WTC11 (cell line): ENCODE data around the gene PHF21B. TPM values are rescaled to one million over a fixed set of nuclear protein-coding genes. Genes with fewer than 3 reads are reported as not detected.

Source experiments
- ATAC-seq: fragments of 200-7000 bp; cut with Tn5 transposase; 2 replicates; pipeline ENCODE4 v1.10.0; 2021; ENCODE audit warnings: mild to moderate bottlenecking, moderate library complexity
- CTCF ChIA-PET: fragments of 300-600 bp; sonication (Branson Sonifier 250); formaldehyde crosslinking; loops from one replicate; lab custom pipeline; 2021; ENCODE audit warnings: antibody characterized with exemption; lab: Charles Lee
- POLR2A ChIA-PET: fragments of 350-600 bp; sonication (Branson Sonifier 250); formaldehyde crosslinking; loops from one replicate; lab custom pipeline; 2021; ENCODE audit warnings: antibody characterized with exemption; lab: Charles Lee
- DNase-seq: peaks from one replicate; pipeline ENCODE4 v3.0.0; 2021; ENCODE audit warnings: low spot score
- H3K27ac Mint-ChIP-seq: 2 replicates; pipeline ENCODE4 v1.8.0; 2021; ENCODE audit warnings: mixed read lengths
- H3K27me3 Mint-ChIP-seq: 2 replicates; pipeline ENCODE4 v1.8.0; 2021; ENCODE audit warnings: low read depth, mild to moderate bottlenecking, moderate library complexity, mixed read lengths
- H3K36me3 Mint-ChIP-seq: 2 replicates; pipeline ENCODE4 v1.8.0; 2021; ENCODE audit warnings: mixed read lengths
- H3K4me1 Mint-ChIP-seq: 2 replicates; pipeline ENCODE4 v1.8.0; 2022; ENCODE audit warnings: mixed read lengths
- H3K4me3 Mint-ChIP-seq: 2 replicates; pipeline ENCODE4 v1.8.0; 2021; ENCODE audit warnings: mild to moderate bottlenecking, moderate library complexity, mixed read lengths
- H3K9me3 Mint-ChIP-seq: 2 replicates; pipeline ENCODE4 v1.8.0; 2021; ENCODE audit warnings: mixed read lengths
- ATF1 ChIP-seq: sonication (generic); formaldehyde crosslinking; IDR thresholded peaks from 2 replicates; pipeline ENCODE4 v1.8.1; 2023; ENCODE audit warnings: mild to moderate bottlenecking, moderate library complexity, missing genetic modification reagents
- EMX1 ChIP-seq: fragments of 250-450 bp; sonication (Bioruptor Pico); IDR thresholded peaks from 2 replicates; pipeline ENCODE4 v1.8.0; 2021; ENCODE audit warnings: mild to moderate bottlenecking
- IRF1 ChIP-seq: sonication (generic); formaldehyde crosslinking; IDR thresholded peaks from 2 replicates; pipeline ENCODE4 v1.8.0; 2023; ENCODE audit warnings: missing genetic modification reagents
- NFATC4 ChIP-seq: fragments of 250-450 bp; sonication (Bioruptor Pico); IDR thresholded peaks from 2 replicates; pipeline ENCODE4 v1.9.0; 2021; ENCODE audit warnings: mild to moderate bottlenecking
- NFYB ChIP-seq: sonication (generic); formaldehyde crosslinking; conservative IDR thresholded peaks from 2 replicates; pipeline ENCODE4 v1.8.0; 2022; ENCODE audit warnings: low read depth, missing genetic modification reagents
- NR3C1 ChIP-seq: sonication (generic); formaldehyde crosslinking; conservative IDR thresholded peaks from 2 replicates; pipeline ENCODE4 v1.8.1; 2023; ENCODE audit warnings: low read depth, mild to moderate bottlenecking, missing genetic modification reagents
- RELA ChIP-seq: sonication (generic); formaldehyde crosslinking; IDR thresholded peaks from 2 replicates; pipeline ENCODE4 v1.8.1; 2022; ENCODE audit warnings: missing genetic modification reagents, mild to moderate bottlenecking, borderline replicate concordance
- TCF7 ChIP-seq: sonication (generic); formaldehyde crosslinking; IDR thresholded peaks from 2 replicates; pipeline ENCODE4 v1.8.0; 2022; ENCODE audit warnings: mild to moderate bottlenecking, low read depth, missing genetic modification reagents, moderate library complexity
- TEAD1 ChIP-seq: sonication (generic); formaldehyde crosslinking; IDR thresholded peaks from 2 replicates; pipeline ENCODE4 v1.8.0; 2022; ENCODE audit warnings: mild to moderate bottlenecking, missing genetic modification reagents
- ZNF512 ChIP-seq: sonication (generic); formaldehyde crosslinking; IDR thresholded peaks from 2 replicates; pipeline ENCODE4 v1.8.1; 2022; ENCODE audit warnings: missing genetic modification reagents, borderline replicate concordance
- total RNA-seq: library from RNA; stranded (reverse); gene quantifications from 3 replicates; pipeline ENCODE4 v1.2.3, GENCODE V29; 2021
- TF ChIP-seq, protein P1 (sequence below): sonication (generic); formaldehyde crosslinking; IDR thresholded peaks from 2 replicates; pipeline ENCODE4 v1.8.0; 2023; ENCODE audit warnings: missing genetic modification reagents, mild to moderate bottlenecking, borderline replicate concordance
- TF ChIP-seq, protein P2 (sequence below): sonication (generic); formaldehyde crosslinking; IDR thresholded peaks from 2 replicates; pipeline ENCODE4 v1.8.0; 2022; ENCODE audit warnings: mild to moderate bottlenecking, missing genetic modification reagents
- TF ChIP-seq, protein P3 (sequence below): sonication (generic); formaldehyde crosslinking; conservative IDR thresholded peaks from 2 replicates; pipeline ENCODE4 v1.8.1; 2023; ENCODE audit warnings: mild to moderate bottlenecking, low read depth, missing genetic modification reagents, moderate library complexity

PHF21B gene
- total RNA-seq, 1 experiment from 2014 or later, result 107 TPM

DNA sequence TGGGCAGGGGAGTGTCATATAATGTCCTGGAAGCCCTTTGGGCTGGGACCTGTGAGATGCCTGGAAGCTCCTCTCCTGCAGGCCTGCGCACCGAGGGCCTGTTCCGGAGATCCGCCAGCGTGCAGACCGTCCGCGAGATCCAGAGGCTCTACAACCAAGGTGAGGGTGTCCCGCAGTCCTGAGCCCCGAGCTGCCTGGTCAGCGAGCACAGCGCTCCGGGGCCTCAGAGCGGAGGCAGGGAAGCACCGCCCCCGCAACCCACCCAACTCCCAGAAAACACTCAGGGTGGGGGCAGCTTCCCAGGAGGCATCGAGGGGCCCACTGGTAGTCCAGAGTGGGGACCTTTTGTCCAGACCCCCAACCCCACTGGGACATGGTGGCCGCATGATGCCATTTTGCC lies 161.9 kb downstream of the PHF21B start:
- CTCF ChIA-PET, result interaction anchor here (1.8 kb wide), 1 partner anchor 27 kb away, joined by 4 read pairs; no protein-coding TSS in a partner anchor
- peaks cover 13% of the 10 kb centered on the region for H3K9me3 Mint-ChIP-seq
- H3K36me3 Mint-ChIP-seq, result peaks cover 30% of the 10 kb centered on the region
- DNase-seq (no peak), ATAC-seq (no peak)
- no peaks in the 10 kb centered on the region for H3K27me3 Mint-ChIP-seq
- TF ChIP-seq TEAD1 (no peak), NR3C1 (no peak), IRF1 (CRISPR knock-in tag) (no peak)
- no peak overlapping the region for H3K4me3 Mint-ChIP-seq
- 0 out of 2 replicates have a peak, but pooled peaks cover 2% of the 10 kb centered on the region for H3K4me1 Mint-ChIP-seq
- POLR2A ChIA-PET, result no interaction called here
- H3K27ac Mint-ChIP-seq, result no peak overlapping the region

GRCh38 chr22:44847380-44847779 lies 162.4 kb downstream of the PHF21B start:
- no peak for TF ChIP-seq NFYB (CRISPR knock-in tag)
- no peak for TF ChIP-seq RELA (CRISPR knock-in tag)
- TF ChIP-seq ZNF512, result no peak
- TF ChIP-seq NFATC4, result no peak
- no peak for TF ChIP-seq TCF7 (CRISPR knock-in tag)
- no peak for TF ChIP-seq ATF1 (CRISPR knock-in tag)
- no peak for TF ChIP-seq EMX1 (CRISPR knock-in tag)
- TF ChIP-seq, all 79 proteins: peak for 0
- 0 out of 2 replicates have a peak, but pooled peaks cover 2% of the 10 kb centered on the region for H3K4me1 Mint-ChIP-seq
- ATAC-seq (no peak), DNase-seq (no peak)
- H3K27ac Mint-ChIP-seq, result no peak overlapping the region
- peaks cover 13% of the 10 kb centered on the region for H3K9me3 Mint-ChIP-seq
- H3K4me3 Mint-ChIP-seq, result no peak overlapping the region
- H3K27me3 Mint-ChIP-seq, result no peaks in the 10 kb centered on the region
- peaks cover 30% of the 10 kb centered on the region for H3K36me3 Mint-ChIP-seq
- ChIA-PET CTCF (interaction anchor here (1.8 kb wide), 1 partner anchor 27 kb away, joined by 4 read pairs; no protein-coding TSS in a partner anchor), POLR2A (no interaction called here)

DNA sequence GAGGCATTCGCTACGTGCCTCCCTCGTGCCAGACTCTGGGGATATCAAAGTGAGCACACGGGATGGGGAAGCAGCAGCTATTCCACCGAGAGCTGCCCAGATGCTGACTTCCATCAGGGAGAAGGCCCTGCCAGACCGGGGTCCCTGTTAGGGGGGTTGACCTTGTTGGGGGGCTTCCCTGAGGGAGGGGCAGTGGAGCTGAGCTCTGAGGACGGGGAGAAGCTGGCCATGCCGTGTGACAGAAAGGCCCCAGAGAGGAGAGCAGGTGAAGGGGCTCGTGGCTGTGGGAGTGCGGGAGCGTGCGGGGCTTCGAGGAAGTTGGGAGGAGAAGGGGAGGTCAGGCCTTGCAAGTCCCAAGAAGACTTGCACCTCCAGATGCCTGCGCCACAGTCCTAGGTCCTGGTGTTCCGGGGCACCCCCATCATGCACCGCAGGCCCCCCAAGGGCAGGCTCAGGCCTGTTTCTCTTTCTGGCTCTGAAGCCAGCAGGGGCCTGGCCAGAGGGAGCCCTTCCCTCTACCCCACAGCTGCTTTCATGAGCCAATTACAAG lies 163.0 kb downstream of the PHF21B start:
- no peak overlapping the region for H3K27ac Mint-ChIP-seq
- ATAC-seq (no peak), DNase-seq (no peak)
- CTCF ChIA-PET, result interaction anchor here (1.8 kb wide), 1 partner anchor 26 kb away, joined by 4 read pairs; no protein-coding TSS in a partner anchor
- peaks cover 13% of the 10 kb centered on the region for H3K9me3 Mint-ChIP-seq
- H3K36me3 Mint-ChIP-seq, result peaks cover 30% of the 10 kb centered on the region
- H3K4me3 Mint-ChIP-seq, result no peak overlapping the region
- H3K27me3 Mint-ChIP-seq, result no peaks in the 10 kb centered on the region
- POLR2A ChIA-PET, result no interaction called here
- H3K4me1 Mint-ChIP-seq, result 0 out of 2 replicates have a peak, but pooled peaks cover 2% of the 10 kb centered on the region
- TF ChIP-seq, protein P1, sequence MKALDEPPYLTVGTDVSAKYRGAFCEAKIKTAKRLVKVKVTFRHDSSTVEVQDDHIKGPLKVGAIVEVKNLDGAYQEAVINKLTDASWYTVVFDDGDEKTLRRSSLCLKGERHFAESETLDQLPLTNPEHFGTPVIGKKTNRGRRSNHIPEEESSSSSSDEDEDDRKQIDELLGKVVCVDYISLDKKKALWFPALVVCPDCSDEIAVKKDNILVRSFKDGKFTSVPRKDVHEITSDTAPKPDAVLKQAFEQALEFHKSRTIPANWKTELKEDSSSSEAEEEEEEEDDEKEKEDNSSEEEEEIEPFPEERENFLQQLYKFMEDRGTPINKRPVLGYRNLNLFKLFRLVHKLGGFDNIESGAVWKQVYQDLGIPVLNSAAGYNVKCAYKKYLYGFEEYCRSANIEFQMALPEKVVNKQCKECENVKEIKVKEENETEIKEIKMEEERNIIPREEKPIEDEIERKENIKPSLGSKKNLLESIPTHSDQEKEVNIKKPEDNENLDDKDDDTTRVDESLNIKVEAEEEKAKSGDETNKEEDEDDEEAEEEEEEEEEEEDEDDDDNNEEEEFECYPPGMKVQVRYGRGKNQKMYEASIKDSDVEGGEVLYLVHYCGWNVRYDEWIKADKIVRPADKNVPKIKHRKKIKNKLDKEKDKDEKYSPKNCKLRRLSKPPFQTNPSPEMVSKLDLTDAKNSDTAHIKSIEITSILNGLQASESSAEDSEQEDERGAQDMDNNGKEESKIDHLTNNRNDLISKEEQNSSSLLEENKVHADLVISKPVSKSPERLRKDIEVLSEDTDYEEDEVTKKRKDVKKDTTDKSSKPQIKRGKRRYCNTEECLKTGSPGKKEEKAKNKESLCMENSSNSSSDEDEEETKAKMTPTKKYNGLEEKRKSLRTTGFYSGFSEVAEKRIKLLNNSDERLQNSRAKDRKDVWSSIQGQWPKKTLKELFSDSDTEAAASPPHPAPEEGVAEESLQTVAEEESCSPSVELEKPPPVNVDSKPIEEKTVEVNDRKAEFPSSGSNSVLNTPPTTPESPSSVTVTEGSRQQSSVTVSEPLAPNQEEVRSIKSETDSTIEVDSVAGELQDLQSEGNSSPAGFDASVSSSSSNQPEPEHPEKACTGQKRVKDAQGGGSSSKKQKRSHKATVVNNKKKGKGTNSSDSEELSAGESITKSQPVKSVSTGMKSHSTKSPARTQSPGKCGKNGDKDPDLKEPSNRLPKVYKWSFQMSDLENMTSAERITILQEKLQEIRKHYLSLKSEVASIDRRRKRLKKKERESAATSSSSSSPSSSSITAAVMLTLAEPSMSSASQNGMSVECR (CRISPR knock-in tag), result no peak
- TF ChIP-seq, protein P2, sequence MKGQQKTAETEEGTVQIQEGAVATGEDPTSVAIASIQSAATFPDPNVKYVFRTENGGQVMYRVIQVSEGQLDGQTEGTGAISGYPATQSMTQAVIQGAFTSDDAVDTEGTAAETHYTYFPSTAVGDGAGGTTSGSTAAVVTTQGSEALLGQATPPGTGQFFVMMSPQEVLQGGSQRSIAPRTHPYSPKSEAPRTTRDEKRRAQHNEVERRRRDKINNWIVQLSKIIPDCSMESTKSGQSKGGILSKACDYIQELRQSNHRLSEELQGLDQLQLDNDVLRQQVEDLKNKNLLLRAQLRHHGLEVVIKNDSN (CRISPR knock-in tag), result no peak
- TF ChIP-seq, protein P3, sequence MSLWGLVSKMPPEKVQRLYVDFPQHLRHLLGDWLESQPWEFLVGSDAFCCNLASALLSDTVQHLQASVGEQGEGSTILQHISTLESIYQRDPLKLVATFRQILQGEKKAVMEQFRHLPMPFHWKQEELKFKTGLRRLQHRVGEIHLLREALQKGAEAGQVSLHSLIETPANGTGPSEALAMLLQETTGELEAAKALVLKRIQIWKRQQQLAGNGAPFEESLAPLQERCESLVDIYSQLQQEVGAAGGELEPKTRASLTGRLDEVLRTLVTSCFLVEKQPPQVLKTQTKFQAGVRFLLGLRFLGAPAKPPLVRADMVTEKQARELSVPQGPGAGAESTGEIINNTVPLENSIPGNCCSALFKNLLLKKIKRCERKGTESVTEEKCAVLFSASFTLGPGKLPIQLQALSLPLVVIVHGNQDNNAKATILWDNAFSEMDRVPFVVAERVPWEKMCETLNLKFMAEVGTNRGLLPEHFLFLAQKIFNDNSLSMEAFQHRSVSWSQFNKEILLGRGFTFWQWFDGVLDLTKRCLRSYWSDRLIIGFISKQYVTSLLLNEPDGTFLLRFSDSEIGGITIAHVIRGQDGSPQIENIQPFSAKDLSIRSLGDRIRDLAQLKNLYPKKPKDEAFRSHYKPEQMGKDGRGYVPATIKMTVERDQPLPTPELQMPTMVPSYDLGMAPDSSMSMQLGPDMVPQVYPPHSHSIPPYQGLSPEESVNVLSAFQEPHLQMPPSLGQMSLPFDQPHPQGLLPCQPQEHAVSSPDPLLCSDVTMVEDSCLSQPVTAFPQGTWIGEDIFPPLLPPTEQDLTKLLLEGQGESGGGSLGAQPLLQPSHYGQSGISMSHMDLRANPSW (CRISPR knock-in tag), result no peak
